PC-3 (cell line): ENCODE measurements around the gene GFOD1.

Source experiments
- CTCF ChIP-seq: fragments of 300-600 bp; sonication (generic); conservative IDR thresholded peaks from 2 replicates; pipeline ENCODE4 v1.5.1; 2017; ENCODE audit warnings: antibody characterized with exemption, low read depth, mild to moderate bottlenecking, low read length
- EZH2phosphoT487 ChIP-seq: fragments of 300-600 bp; sonication (generic); IDR thresholded peaks from 2 replicates; pipeline ENCODE4 v1.6.1; 2018; ENCODE audit warnings: mild to moderate bottlenecking, antibody characterized with exemption, low read length, borderline replicate concordance

- TF ChIP-seq CTCF (no peak), EZH2phosphoT487 (no peak)
These were observed 700 bp downstream of the GFOD1 start for GRCh38 chr6:13486679-13487121.
